ENCODE data around the gene KLHDC7B. TPM values are rescaled to one million over a fixed set of nuclear protein-coding genes. Genes with fewer than 3 reads are reported as not detected.

The KLHDC7B gene
- total RNA-seq, 2 experiments from 2014 or later: 0.25 to 0.46 TPM

- DNase-seq (ENCODE audit: low spot score): no peak
- ChIA-PET POLR2A (no interaction called here), CTCF (ENCODE audit: unreplicated experiment) (no interaction called here)
- H3K4me2 ChIP-seq (ENCODE audit: low read length): peak overlapping the region; percentile 92
- no peaks in the 10 kb centered on the region for H4K20me1 ChIP-seq (ENCODE audit: insufficient read depth, low read length)
- H2AFZ ChIP-seq (ENCODE audit: low read length): peak overlapping the region; percentile 7; the same call in 1 of the 2 replicates
- peak overlapping the region; percentile 53 for H3K27ac ChIP-seq (ENCODE audit: low read depth, low read length, poor library complexity, severe bottlenecking)
- H3K79me2 ChIP-seq (ENCODE audit: insufficient read depth, low read depth, low read length): no peaks in the 10 kb centered on the region
- no peak for TF ChIP-seq EZH2phosphoT487 (IDR thresholded peaks at IDR 0.05; ENCODE audit: borderline replicate concordance, low read depth, low read length)
- TF ChIP-seq, protein P1, sequence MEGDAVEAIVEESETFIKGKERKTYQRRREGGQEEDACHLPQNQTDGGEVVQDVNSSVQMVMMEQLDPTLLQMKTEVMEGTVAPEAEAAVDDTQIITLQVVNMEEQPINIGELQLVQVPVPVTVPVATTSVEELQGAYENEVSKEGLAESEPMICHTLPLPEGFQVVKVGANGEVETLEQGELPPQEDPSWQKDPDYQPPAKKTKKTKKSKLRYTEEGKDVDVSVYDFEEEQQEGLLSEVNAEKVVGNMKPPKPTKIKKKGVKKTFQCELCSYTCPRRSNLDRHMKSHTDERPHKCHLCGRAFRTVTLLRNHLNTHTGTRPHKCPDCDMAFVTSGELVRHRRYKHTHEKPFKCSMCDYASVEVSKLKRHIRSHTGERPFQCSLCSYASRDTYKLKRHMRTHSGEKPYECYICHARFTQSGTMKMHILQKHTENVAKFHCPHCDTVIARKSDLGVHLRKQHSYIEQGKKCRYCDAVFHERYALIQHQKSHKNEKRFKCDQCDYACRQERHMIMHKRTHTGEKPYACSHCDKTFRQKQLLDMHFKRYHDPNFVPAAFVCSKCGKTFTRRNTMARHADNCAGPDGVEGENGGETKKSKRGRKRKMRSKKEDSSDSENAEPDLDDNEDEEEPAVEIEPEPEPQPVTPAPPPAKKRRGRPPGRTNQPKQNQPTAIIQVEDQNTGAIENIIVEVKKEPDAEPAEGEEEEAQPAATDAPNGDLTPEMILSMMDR (conservative IDR thresholded peaks at IDR 0.05; ENCODE audit: low read length): no peak
- no peaks in the 10 kb centered on the region for H3K36me3 ChIP-seq (ENCODE audit: insufficient read depth, low read length)
- H3K4me3 ChIP-seq (ENCODE audit: low read depth, low read length, poor library complexity, severe bottlenecking): peak overlapping the region; percentile 71
- intact Hi-C loops (cut with micrococcal nuclease; ENCODE audit: unreplicated experiment): loop anchor here (2.0 kb wide), 1 partner anchor 52 kb away; the partner anchor contains the start of gene CHKB
- H3K9me2 ChIP-seq (ENCODE audit: insufficient read depth, low read length): no peaks in the 10 kb centered on the region
- BruUV-seq (replicated peaks): no TSS peak
- H3K4me1 ChIP-seq (ENCODE audit: insufficient read depth, low read length, poor library complexity, severe bottlenecking): peaks cover 63% of the 10 kb centered on the region
- no peaks in the 10 kb centered on the region for H3K9me3 ChIP-seq (ENCODE audit: low read length)
These were observed 15.2 kb upstream of the KLHDC7B start for GRCh38 chr22:50530580-50530876.

- Histone ChIP-seq H3K4me3 (ENCODE audit: low read depth, low read length, poor library complexity, severe bottlenecking) (peak overlapping the region; percentile 71), H3K27ac (ENCODE audit: low read depth, low read length, poor library complexity, severe bottlenecking) (peak overlapping the region; percentile 53), H3K36me3 (ENCODE audit: insufficient read depth, low read length) (no peaks in the 10 kb centered on the region), H3K4me2 (ENCODE audit: low read length) (peak overlapping the region; percentile 92), H3K4me1 (ENCODE audit: insufficient read depth, low read length, poor library complexity, severe bottlenecking) (peaks cover 68% of the 10 kb centered on the region), H4K20me1 (ENCODE audit: insufficient read depth, low read length) (no peaks in the 10 kb centered on the region), H3K9me3 (ENCODE audit: low read length) (no peaks in the 10 kb centered on the region), H2AFZ (ENCODE audit: low read length) (peak overlapping the region; percentile 7; the same call in 1 of the 2 replicates), H3K79me2 (ENCODE audit: insufficient read depth, low read depth, low read length) (no peaks in the 10 kb centered on the region), H3K9me2 (ENCODE audit: insufficient read depth, low read length) (no peaks in the 10 kb centered on the region)
- CTCF ChIA-PET (ENCODE audit: unreplicated experiment): no interaction called here
- POLR2A ChIA-PET: interaction anchor here (0.5 kb wide), 1 partner anchor 15 kb away, joined by 3 read pairs; the partner anchor contains the start of gene KLHDC7B
- intact Hi-C loops (cut with micrococcal nuclease; ENCODE audit: unreplicated experiment): loop anchor here (2.0 kb wide), 1 partner anchor 52 kb away; the partner anchor contains the start of gene CHKB
- BruUV-seq (replicated peaks): no TSS peak
- DNase-seq (ENCODE audit: low spot score): peak; percentile 90
- TF ChIP-seq, protein P1 (conservative IDR thresholded peaks at IDR 0.05; ENCODE audit: low read length): no peak
These were observed 14.7 kb upstream of the KLHDC7B start for GRCh38 chr22:50530877-50531545.

DNA sequence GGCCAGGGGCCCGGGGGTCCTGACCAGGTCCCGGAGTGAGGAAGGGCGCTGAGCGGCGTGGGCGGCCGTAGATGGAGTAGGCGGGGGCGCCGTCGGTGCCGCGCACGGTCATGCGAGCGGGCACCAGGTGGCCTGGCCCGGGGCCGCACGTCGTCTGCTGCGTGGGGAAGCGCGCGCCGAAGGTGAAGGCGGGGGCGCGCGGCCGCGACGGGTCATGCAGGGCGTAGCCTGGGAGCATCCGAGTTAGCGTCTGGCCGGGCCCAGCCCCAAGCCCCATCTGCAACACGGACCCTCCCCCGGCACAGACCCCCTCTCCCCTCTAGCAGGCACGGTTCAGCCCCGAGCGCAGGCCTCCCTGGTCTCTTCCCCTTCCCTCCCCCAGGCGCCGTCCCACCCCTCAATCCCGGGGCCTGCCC, 14.1 kb upstream of the KLHDC7B start:
- TF ChIP-seq, protein P1 (conservative IDR thresholded peaks at IDR 0.05; ENCODE audit: low read length): no peak
- no peak for TF ChIP-seq EZH2phosphoT487 (IDR thresholded peaks at IDR 0.05; ENCODE audit: borderline replicate concordance, low read depth, low read length)
- POLR2A ChIA-PET: interaction anchor here (0.5 kb wide), 1 partner anchor 14 kb away, joined by 3 read pairs; the partner anchor contains the start of gene KLHDC7B
- no TSS peak for BruUV-seq (replicated peaks)
- Histone ChIP-seq H3K27ac (ENCODE audit: low read depth, low read length, poor library complexity, severe bottlenecking) (peak overlapping the region; percentile 53), H3K4me1 (ENCODE audit: insufficient read depth, low read length, poor library complexity, severe bottlenecking) (peaks cover 73% of the 10 kb centered on the region), H3K36me3 (ENCODE audit: insufficient read depth, low read length) (no peaks in the 10 kb centered on the region), H3K9me2 (ENCODE audit: insufficient read depth, low read length) (no peaks in the 10 kb centered on the region), H4K20me1 (ENCODE audit: insufficient read depth, low read length) (no peaks in the 10 kb centered on the region), H3K4me2 (ENCODE audit: low read length) (peak overlapping the region; percentile 92), H2AFZ (ENCODE audit: low read length) (peak overlapping the region; percentile 5; the same call in 1 of the 2 replicates), H3K79me2 (ENCODE audit: insufficient read depth, low read depth, low read length) (no peaks in the 10 kb centered on the region), H3K9me3 (ENCODE audit: low read length) (no peaks in the 10 kb centered on the region), H3K4me3 (ENCODE audit: low read depth, low read length, poor library complexity, severe bottlenecking) (peak overlapping the region; percentile 71)
- CTCF ChIA-PET (ENCODE audit: unreplicated experiment): no interaction called here
- peak; percentile 72 for DNase-seq (ENCODE audit: low spot score)
- intact Hi-C loops (cut with micrococcal nuclease; ENCODE audit: unreplicated experiment): loop anchor here (2.0 kb wide), 1 partner anchor 51 kb away; the partner anchor contains the start of gene CHKB
